ENCODE measurements around the gene PRR7.
A peak's percentile ranks its signal among the peaks of the same experiment; 100 is the strongest.

The PRR7 gene

DNA sequence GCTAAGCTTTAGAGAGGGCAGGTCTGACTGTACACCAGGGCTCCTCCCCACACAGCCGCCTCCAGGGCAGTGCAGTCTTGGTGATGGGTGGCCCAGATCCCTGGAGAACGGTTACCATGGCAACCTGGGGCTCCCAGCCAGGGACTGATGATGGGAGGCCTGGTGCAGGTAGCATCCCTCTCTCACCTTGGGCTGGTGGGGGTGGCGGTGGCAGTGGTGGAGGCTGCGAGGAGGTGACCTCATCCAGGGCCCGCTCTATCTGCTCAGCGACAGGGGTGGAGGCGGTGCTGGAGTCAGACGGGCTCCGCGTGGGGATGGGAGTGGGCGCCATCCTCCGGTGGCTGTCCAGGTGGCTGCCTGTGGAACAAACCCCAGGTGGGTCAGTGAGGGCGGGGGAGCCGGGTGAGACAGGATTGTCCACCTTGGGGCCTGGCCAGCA lies 12.3 kb downstream of the PRR7 start:
- Histone ChIP-seq H3K36me3 (ENCODE audit: control insufficient read depth, insufficient read depth, low read length) (peaks cover 49% of the 10 kb centered on the region), H3K4me3 (ENCODE audit: low read depth, low read length) (no peak overlapping the region)

DNA sequence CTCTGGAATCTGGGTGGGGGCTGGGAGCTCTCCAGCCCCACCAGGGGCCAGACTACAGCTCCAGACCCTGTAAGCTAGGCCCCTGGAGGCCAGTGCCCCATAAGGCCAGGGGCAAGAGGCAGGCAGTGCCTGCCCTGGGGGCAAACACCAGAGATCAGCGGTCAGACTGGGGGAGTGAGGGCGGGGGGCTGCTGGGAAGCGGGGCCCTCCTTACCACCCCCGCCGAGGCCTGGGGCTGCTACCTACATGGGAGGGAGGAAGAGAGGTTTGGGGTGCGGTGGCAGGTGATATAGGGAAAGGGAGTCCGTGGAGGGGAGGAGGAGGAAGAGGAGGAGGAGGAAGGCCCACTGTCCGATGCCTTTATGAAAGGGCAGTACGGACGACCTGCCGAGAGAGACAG lies 12.7 kb downstream of the PRR7 start:
- H3K9me3 ChIP-seq (ENCODE audit: control insufficient read depth, insufficient read depth, low read length) = no peaks in the 10 kb centered on the region
- H3K4me3 ChIP-seq (ENCODE audit: low read depth, low read length) = no peak overlapping the region
- H3K4me1 ChIP-seq (ENCODE audit: control insufficient read depth, insufficient read depth, low read length) = no peaks in the 10 kb centered on the region
- peaks cover 49% of the 10 kb centered on the region for H3K36me3 ChIP-seq (ENCODE audit: control insufficient read depth, insufficient read depth, low read length)
- no peak overlapping the region for H3K9ac ChIP-seq (ENCODE audit: low read depth, low read length)
- H3K27me3 ChIP-seq (ENCODE audit: control insufficient read depth, insufficient read depth, low read length) = no peaks in the 10 kb centered on the region

More for the DNA sequence above, 12.3 kb downstream of the PRR7 start:
- Histone ChIP-seq H3K27me3 (ENCODE audit: control insufficient read depth, insufficient read depth, low read length) (peaks cover under 1% of the 10 kb centered on the region), H3K4me1 (ENCODE audit: control insufficient read depth, insufficient read depth, low read length) (no peaks in the 10 kb centered on the region), H3K9me3 (ENCODE audit: control insufficient read depth, insufficient read depth, low read length) (no peaks in the 10 kb centered on the region), H3K9ac (ENCODE audit: low read depth, low read length) (no peak overlapping the region)

DNA sequence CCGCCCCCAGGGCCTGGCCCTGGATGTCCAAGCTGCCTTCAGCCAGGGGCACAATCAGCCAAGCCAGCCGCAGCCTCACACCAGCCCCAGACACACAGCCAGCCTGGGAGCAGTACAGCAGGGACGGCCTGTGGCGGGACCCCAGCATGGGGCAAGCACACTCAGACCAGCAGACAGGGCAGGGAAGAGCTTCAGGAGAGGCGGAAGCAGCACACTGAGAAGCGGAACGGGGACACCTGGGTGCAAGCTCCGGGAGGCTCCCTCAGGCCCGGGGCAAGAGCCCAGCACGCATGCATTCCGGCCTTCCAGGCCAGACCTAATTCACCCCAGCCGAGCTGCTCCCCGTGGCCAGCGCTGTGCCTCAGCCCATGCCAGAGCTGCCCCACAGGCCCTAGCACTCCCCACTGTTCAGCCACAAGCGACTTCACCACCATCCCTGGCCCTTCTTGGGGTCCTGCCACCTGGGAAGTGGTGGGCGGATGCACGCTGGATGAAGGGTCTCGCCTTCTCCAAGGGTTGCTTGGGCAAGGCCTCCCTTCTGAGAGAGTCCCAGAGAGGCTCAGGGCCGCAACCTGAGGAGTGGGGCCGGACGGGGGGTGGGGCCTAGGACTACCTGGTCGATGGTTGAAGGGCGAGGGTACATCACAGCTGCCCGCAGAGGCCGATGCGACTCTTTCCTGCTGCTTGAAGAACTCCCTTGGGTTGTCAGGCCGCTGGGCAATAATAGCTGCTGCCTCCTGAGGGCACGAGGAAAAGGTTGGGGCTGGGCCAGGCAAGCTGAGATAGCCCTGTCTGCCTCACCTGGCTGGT lies 13.4 kb downstream of the PRR7 start:
- H3K36me3 ChIP-seq (ENCODE audit: control insufficient read depth, insufficient read depth, low read length) = peaks cover 49% of the 10 kb centered on the region
- no peaks in the 10 kb centered on the region for H3K9me3 ChIP-seq (ENCODE audit: control insufficient read depth, insufficient read depth, low read length)
- no peak overlapping the region for H3K4me3 ChIP-seq (ENCODE audit: low read depth, low read length)
- no peak overlapping the region for H3K9ac ChIP-seq (ENCODE audit: low read depth, low read length)
- H3K4me1 ChIP-seq (ENCODE audit: control insufficient read depth, insufficient read depth, low read length) = no peaks in the 10 kb centered on the region
- H3K27me3 ChIP-seq (ENCODE audit: control insufficient read depth, insufficient read depth, low read length) = no peaks in the 10 kb centered on the region

DNA sequence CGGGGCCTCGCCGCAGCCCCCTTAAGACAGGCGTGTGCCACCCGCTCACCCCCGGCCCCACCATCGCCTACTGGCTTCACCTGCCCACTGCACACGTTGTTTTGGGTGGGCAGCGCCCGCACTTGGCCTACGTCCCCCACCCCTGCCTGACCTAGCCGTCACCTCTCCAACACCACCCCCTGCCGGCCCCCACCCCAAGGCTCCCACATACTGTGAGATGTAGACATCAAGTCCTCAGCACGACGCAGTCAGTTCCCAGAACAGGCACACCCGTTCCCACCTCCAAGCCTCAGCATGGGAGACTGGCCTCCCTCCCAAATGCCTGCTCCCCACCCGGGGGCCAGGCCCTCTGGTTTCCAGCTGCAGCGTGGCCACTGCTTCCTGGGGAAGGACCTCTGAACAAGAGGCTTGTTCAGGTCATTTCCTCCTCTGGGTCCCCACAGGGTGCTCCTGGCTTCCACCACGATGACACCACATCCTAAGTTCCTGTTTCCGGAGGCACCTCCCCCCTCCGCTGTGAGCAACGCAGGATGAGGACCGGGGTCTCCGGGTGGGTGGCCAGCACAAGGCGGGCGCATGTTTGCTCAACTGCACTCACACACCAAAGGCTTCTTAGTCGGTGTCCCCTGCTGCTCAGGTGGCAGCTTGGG lies 15.5 kb downstream of the PRR7 start:
- Histone ChIP-seq H3K9ac (ENCODE audit: low read depth, low read length) (no peak overlapping the region), H3K9me3 (ENCODE audit: control insufficient read depth, insufficient read depth, low read length) (no peaks in the 10 kb centered on the region), H3K4me3 (ENCODE audit: low read depth, low read length) (no peak overlapping the region), H3K36me3 (ENCODE audit: control insufficient read depth, insufficient read depth, low read length) (peaks cover 60% of the 10 kb centered on the region), H3K4me1 (ENCODE audit: control insufficient read depth, insufficient read depth, low read length) (no peaks in the 10 kb centered on the region), H3K27me3 (ENCODE audit: control insufficient read depth, insufficient read depth, low read length) (no peaks in the 10 kb centered on the region)

DNA sequence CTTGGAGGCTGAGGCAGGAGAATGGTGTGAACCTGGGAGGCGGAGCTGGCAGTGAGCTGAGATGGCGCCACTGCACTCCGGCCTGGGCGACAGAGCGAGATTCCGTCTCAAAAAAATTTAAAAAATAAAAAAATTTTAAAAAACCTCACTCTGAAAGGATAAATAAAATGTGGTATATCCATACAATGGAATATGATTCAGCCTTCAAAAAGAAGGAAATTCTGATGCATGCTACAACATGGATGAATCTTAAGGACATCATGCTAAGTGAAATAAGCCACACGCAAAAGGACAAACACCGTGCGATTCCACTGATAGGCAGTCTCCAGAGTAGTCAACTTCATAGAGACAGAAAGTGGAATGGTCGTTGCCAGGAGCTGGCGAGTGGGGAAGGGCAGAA lies 18.4 kb downstream of the PRR7 start:
- H3K4me1 ChIP-seq (ENCODE audit: control insufficient read depth, insufficient read depth, low read length) = peaks cover 5% of the 10 kb centered on the region
- no peaks in the 10 kb centered on the region for H3K9me3 ChIP-seq (ENCODE audit: control insufficient read depth, insufficient read depth, low read length)
- peaks cover 49% of the 10 kb centered on the region for H3K36me3 ChIP-seq (ENCODE audit: control insufficient read depth, insufficient read depth, low read length)
- no peaks in the 10 kb centered on the region for H3K27me3 ChIP-seq (ENCODE audit: control insufficient read depth, insufficient read depth, low read length)
- H3K4me3 ChIP-seq (ENCODE audit: low read depth, low read length) = no peak overlapping the region
- no peak overlapping the region for H3K9ac ChIP-seq (ENCODE audit: low read depth, low read length)

DNA sequence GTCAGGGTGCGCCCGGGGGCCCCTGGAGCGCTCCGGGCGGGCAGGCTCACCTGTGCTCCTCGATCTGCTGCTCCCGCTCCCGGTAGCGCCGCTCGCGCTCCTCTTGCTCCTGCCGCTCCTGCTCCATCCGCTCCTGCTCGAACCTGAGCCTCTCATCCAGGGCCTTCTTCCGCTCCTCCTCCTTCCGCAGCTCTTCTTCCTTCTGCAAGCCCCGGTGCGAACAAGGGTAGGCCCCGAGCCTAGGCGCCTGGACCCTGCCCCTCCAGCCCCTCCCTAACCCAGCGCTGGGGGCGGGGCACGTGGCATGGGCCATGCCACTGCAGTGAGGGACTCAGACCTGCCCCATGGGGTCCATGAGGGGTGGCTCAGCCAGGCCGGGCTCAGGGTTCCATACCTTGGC lies 20.2 kb downstream of the PRR7 start:
- H3K9ac ChIP-seq (ENCODE audit: low read depth, low read length) = no peak overlapping the region
- no peaks in the 10 kb centered on the region for H3K9me3 ChIP-seq (ENCODE audit: control insufficient read depth, insufficient read depth, low read length)
- no peak overlapping the region for H3K4me3 ChIP-seq (ENCODE audit: low read depth, low read length)
- H3K27me3 ChIP-seq (ENCODE audit: control insufficient read depth, insufficient read depth, low read length) = no peaks in the 10 kb centered on the region
- peaks cover 56% of the 10 kb centered on the region for H3K36me3 ChIP-seq (ENCODE audit: control insufficient read depth, insufficient read depth, low read length)
- peaks cover 21% of the 10 kb centered on the region for H3K4me1 ChIP-seq (ENCODE audit: control insufficient read depth, insufficient read depth, low read length)

DNA sequence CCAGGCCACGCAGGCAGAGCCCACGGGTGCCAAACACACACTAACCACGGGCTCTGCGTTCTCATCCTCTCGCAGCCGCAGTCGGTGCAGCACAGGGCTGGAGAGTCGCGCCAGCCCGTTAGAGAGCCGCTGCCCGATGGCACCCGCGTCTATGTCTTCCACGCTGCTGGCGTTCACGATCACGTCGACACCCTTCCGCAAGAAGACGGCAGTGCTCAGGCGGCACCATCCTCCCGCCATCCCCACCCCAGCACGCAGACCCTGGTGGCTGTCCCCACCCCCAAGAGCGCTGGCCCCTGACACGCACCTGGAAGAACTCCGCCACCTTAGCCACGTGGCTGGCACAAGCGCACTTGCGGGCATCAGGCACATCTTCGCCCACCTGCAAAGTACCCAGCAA lies 20.8 kb downstream of the PRR7 start:
- peaks cover 21% of the 10 kb centered on the region for H3K4me1 ChIP-seq (ENCODE audit: control insufficient read depth, insufficient read depth, low read length)
- H3K27me3 ChIP-seq (ENCODE audit: control insufficient read depth, insufficient read depth, low read length) = no peaks in the 10 kb centered on the region
- H3K4me3 ChIP-seq (ENCODE audit: low read depth, low read length) = no peak overlapping the region
- H3K9me3 ChIP-seq (ENCODE audit: control insufficient read depth, insufficient read depth, low read length) = no peaks in the 10 kb centered on the region
- H3K36me3 ChIP-seq (ENCODE audit: control insufficient read depth, insufficient read depth, low read length) = peaks cover 56% of the 10 kb centered on the region
- no peak overlapping the region for H3K9ac ChIP-seq (ENCODE audit: low read depth, low read length)

DNA sequence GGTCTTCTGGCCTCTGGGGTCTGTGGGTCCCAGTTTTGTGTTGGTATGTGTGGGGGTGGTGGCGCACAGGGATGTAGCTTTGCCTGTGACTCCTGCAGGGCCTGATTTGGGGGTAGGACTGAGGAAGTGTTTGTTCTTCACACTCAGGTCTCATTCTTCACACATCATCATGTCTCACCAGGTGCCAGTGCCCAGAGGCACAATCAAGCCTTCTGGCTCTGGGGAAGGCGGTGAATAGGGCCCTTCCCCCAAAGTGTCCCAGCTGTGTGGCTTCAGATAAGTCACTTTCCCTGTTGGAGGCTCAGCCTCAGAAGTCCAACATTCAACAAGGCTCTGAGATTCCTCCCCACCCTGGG lies 21.7 kb downstream of the PRR7 start:
- H3K9ac ChIP-seq (ENCODE audit: low read depth, low read length) = no peak overlapping the region
- no peaks in the 10 kb centered on the region for H3K9me3 ChIP-seq (ENCODE audit: control insufficient read depth, insufficient read depth, low read length)
- no peak overlapping the region for H3K4me3 ChIP-seq (ENCODE audit: low read depth, low read length)
- H3K36me3 ChIP-seq (ENCODE audit: control insufficient read depth, insufficient read depth, low read length) = peaks cover 54% of the 10 kb centered on the region
- no peaks in the 10 kb centered on the region for H3K27me3 ChIP-seq (ENCODE audit: control insufficient read depth, insufficient read depth, low read length)
- H3K4me1 ChIP-seq (ENCODE audit: control insufficient read depth, insufficient read depth, low read length) = peaks cover 21% of the 10 kb centered on the region

DNA sequence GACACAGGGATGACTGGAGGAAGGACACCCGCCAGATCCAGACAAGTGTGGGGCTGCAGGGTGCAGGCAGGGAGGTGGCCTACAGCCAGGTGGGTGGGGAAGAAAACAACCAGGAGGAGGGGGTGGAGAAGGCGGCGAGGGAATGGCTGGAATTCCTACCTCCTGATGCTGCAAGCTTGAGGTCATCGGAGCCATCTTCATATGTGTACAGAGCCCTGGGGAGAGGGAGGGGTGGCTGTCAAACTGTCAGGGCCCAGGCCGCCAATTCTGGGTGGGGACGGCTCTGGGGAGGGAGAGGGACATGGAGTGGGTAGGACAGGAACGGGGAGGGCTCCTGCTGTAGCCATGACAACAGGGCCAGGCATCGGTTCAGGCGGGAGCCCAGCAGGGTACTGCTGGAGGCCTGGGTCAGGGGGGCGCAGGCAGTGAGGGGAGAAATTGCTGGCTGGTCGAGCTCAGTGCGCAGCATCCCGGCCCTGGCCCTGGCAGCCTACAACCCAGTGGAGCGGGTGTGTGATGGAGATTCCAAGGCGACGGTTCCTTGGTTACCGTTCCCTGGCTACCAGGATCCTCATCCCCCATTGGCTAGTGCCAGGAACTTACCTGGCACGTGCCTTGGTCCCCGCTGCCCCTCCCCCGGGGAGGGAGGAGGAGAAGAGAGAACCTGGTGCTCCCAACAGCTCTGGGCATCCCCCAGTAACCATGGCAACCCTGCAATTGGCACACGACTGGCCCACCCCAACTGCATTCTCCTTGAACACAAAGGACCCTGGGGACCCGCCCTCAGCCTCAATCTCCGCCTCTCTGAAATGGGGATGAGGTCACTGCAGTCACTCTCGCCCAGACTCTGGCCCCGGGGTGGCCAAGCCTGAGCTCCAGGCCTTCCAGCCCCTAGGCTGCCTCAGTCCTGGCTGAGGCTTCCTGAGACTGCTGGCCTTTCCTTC lies 22.3 kb downstream of the PRR7 start:
- no peaks in the 10 kb centered on the region for H3K27me3 ChIP-seq (ENCODE audit: control insufficient read depth, insufficient read depth, low read length)
- no peak overlapping the region for H3K9ac ChIP-seq (ENCODE audit: low read depth, low read length)
- no peaks in the 10 kb centered on the region for H3K9me3 ChIP-seq (ENCODE audit: control insufficient read depth, insufficient read depth, low read length)
- H3K4me1 ChIP-seq (ENCODE audit: control insufficient read depth, insufficient read depth, low read length) = peaks cover 22% of the 10 kb centered on the region
- peaks cover 48% of the 10 kb centered on the region for H3K36me3 ChIP-seq (ENCODE audit: control insufficient read depth, insufficient read depth, low read length)
- H3K4me3 ChIP-seq (ENCODE audit: low read depth, low read length) = no peak overlapping the region

DNA sequence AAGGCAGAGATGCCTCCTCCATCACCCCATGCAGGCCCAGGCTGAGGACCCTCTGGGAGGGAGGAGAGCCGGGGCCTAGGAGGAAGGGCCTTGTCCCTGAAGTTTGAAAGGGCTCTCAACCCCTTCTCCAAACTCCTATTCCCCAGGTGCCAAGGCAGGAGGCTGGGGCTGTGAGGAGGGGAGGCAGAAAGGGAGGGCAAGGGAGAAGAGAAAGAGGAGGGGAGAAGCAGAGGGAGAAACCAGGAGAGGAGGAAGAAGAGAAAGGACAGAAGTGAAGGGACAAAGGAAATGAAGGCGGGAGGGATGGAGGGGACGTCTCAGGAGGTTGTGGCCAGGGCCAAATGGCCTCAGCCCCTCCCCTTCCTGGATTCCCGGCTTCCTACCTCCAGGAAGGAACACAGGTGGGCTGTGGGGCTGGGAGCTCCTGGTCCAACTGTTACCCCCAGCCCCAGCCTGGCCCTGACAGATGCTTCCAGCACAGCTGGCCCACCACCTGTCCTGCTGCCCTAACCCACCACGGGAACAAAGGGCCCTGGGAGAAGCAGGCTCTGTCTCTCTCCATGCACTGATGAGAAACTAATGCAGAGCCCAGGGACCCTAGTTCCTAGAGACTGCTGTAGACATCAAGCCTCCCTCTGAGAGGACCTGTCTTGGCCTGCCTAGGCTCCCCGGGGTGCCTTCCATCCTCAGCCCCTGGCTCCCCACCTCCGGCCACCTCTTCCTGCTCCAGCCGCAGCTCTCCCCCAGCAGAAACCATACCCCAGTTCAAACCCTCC lies 23.3 kb downstream of the PRR7 start:
- Histone ChIP-seq H3K36me3 (ENCODE audit: control insufficient read depth, insufficient read depth, low read length) (peaks cover 48% of the 10 kb centered on the region), H3K4me1 (ENCODE audit: control insufficient read depth, insufficient read depth, low read length) (peaks cover 30% of the 10 kb centered on the region), H3K9ac (ENCODE audit: low read depth, low read length) (peak overlapping the region; percentile 9), H3K27me3 (ENCODE audit: control insufficient read depth, insufficient read depth, low read length) (no peaks in the 10 kb centered on the region), H3K9me3 (ENCODE audit: control insufficient read depth, insufficient read depth, low read length) (no peaks in the 10 kb centered on the region), H3K4me3 (ENCODE audit: low read depth, low read length) (no peak overlapping the region)

All from iPS-15b (cell line).